Fibroblast of lung (primary cell): ENCODE measurements around the gene GDF2.

Source experiments
- CTCF ChIP-seq, 2 donors: IDR thresholded peaks in 1 of 2; conservative IDR thresholded peaks in 1 of 2; 1 replicate in 1 of 2; 2 replicates in 1 of 2; pipeline ENCODE4 v1.5.1; 2011 to 2012; ENCODE audit warnings: low read length in 2 of 2, control low read depth in 1 of 2, inconsistent platforms in 1 of 2, low read depth in 1 of 2, mild to moderate bottlenecking in 1 of 2
- EZH2 ChIP-seq: IDR thresholded peaks from 2 replicates; pipeline ENCODE4 v1.5.1; 2012; ENCODE audit warnings: low read length, control low read depth, mild to moderate bottlenecking; ENCODE audit errors: missing control alignments

- no peak for TF ChIP-seq CTCF (conservative IDR thresholded peaks at IDR 0.05 in 1 of 2, IDR thresholded peaks at IDR 0.05 in 1 of 2; ENCODE audit: low read depth in 1 of 2, low read length in 2 of 2)
- TF ChIP-seq EZH2 = no peak
Measured at GRCh38 chr10:47331954-47332353, 9.7 kb downstream of the GDF2 start.
